Neural progenitor cell (in vitro differentiated cells): Measurements from ENCODE around the gene PADI3. TPM values are rescaled to one million over a fixed set of nuclear protein-coding genes. Genes with fewer than 3 reads are reported as not detected.

Experiments
- DNase-seq: peaks from one replicate; pipeline ENCODE4 v3.0.0-alpha.2; 2016; ENCODE audit warnings: low spot score
- H2AFZ ChIP-seq: fragments of 200-600 bp; sonication (generic); replicated peaks from 2 replicates; pipeline ENCODE4 v1.6.1; 2016; ENCODE audit warnings: antibody characterized with exemption
- H3F3A ChIP-seq: fragments of 200-600 bp; sonication (generic); 2 replicates; pipeline ENCODE4 v1.6.1; 2016; ENCODE audit warnings: antibody characterized with exemption, low read depth
- H3K27ac ChIP-seq: fragments of 200-600 bp; sonication (generic); 2 replicates; pipeline ENCODE4 v1.5.1; 2016; ENCODE audit warnings: mild to moderate bottlenecking
- H3K27me3 ChIP-seq: fragments of 200-600 bp; sonication (generic); 2 replicates; pipeline ENCODE4 v1.6.1; 2016; ENCODE audit warnings: mild to moderate bottlenecking, moderate library complexity
- H3K36me3 ChIP-seq: fragments of 200-600 bp; sonication (generic); 2 replicates; pipeline ENCODE4 v1.5.1; 2016
- H3K4me1 ChIP-seq: fragments of 200-600 bp; sonication (generic); 2 replicates; pipeline ENCODE4 v1.6.1; 2016; ENCODE audit warnings: mixed run types
- H3K4me2 ChIP-seq: fragments of 200-600 bp; sonication (generic); 2 replicates; pipeline ENCODE4 v1.6.1; 2016
- H3K4me3 ChIP-seq: fragments of 200-600 bp; sonication (generic); 2 replicates; pipeline ENCODE4 v1.5.1; 2016
- H3K79me2 ChIP-seq: fragments of 200-600 bp; sonication (generic); 2 replicates; pipeline ENCODE4 v1.6.1; 2016; ENCODE audit warnings: low read depth
- H3K9ac ChIP-seq: fragments of 200-600 bp; sonication (generic); 2 replicates; pipeline ENCODE4 v1.6.1; 2016
- H3K9me3 ChIP-seq: fragments of 200-600 bp; sonication (generic); 2 replicates; pipeline ENCODE4 v1.5.1; 2016; ENCODE audit warnings: low read depth
- H4K20me1 ChIP-seq: fragments of 200-600 bp; sonication (generic); 2 replicates; pipeline ENCODE4 v1.6.1; 2016; ENCODE audit warnings: low read depth
- H3K27ac Mint-ChIP-seq: 3 replicates; pipeline ENCODE4 v1.8.0; 2021; ENCODE audit warnings: mixed read lengths
- H3K27me3 Mint-ChIP-seq: 2 replicates; pipeline ENCODE4 v1.8.0; 2022; ENCODE audit warnings: low read depth, mild to moderate bottlenecking, inconsistent platforms, moderate library complexity, mixed read lengths; ENCODE audit not compliant: insufficient read depth
- H3K36me3 Mint-ChIP-seq: 3 replicates; pipeline ENCODE4 v1.8.0; 2021; ENCODE audit warnings: mixed read lengths
- H3K4me1 Mint-ChIP-seq: 3 replicates; pipeline ENCODE4 v1.8.0; 2021; ENCODE audit warnings: mixed read lengths
- H3K4me3 Mint-ChIP-seq: 3 replicates; pipeline ENCODE4 v1.8.0; 2021; ENCODE audit warnings: mild to moderate bottlenecking, moderate library complexity, mixed read lengths
- H3K9me3 Mint-ChIP-seq: 3 replicates; pipeline ENCODE4 v1.8.0; 2020; ENCODE audit warnings: mixed read lengths
- CTCF ChIP-seq: fragments of 200-600 bp; sonication (generic); IDR thresholded peaks from 2 replicates; pipeline ENCODE4 v1.5.1; 2017; ENCODE audit warnings: antibody characterized with exemption, mild to moderate bottlenecking
- EZH2 ChIP-seq: fragments of 200-600 bp; sonication (generic); IDR thresholded peaks from 2 replicates; pipeline ENCODE4 v1.6.1; 2017; ENCODE audit warnings: antibody characterized with exemption, mild to moderate bottlenecking, moderate library complexity
- EZH2phosphoT487 ChIP-seq: fragments of 200-600 bp; sonication (generic); IDR thresholded peaks from 2 replicates; pipeline ENCODE4 v1.6.1; 2017; ENCODE audit warnings: antibody characterized with exemption
- total RNA-seq: library from RNA; depleted of rRNA; stranded (reverse); fragments of >200 nt; gene quantifications from 2 replicates; pipeline ENCODE4 v1.2.3, GENCODE V29; 2015; ENCODE audit warnings: low replicate concordance

Gene PADI3
- total RNA-seq, 1 donor from 2014 or later: 1.0 TPM

- peaks cover 14% of the 10 kb centered on the region for H3K27me3 Mint-ChIP-seq
- no peaks in the 10 kb centered on the region for H3K9me3 ChIP-seq
- no peaks in the 10 kb centered on the region for H3K36me3 Mint-ChIP-seq
- H3K4me1 ChIP-seq: peaks cover 10% of the 10 kb centered on the region
- TF ChIP-seq EZH2phosphoT487: no peak
- TF ChIP-seq EZH2: no peak
- TF ChIP-seq CTCF: no peak
- no peaks in the 10 kb centered on the region for H3K9me3 Mint-ChIP-seq
- H3K27ac Mint-ChIP-seq: peak overlapping the region; percentile 2
- H3K27ac ChIP-seq: no peak overlapping the region
- no peak overlapping the region for H3K4me3 Mint-ChIP-seq
- no peaks in the 10 kb centered on the region for H3F3A ChIP-seq
- H3K79me2 ChIP-seq: no peaks in the 10 kb centered on the region
- H3K27me3 ChIP-seq: no peaks in the 10 kb centered on the region
- H4K20me1 ChIP-seq: no peaks in the 10 kb centered on the region
- no peak overlapping the region for H2AFZ ChIP-seq
- DNase-seq: no peak
- peaks cover 63% of the 10 kb centered on the region for H3K4me1 Mint-ChIP-seq
- H3K36me3 ChIP-seq: no peaks in the 10 kb centered on the region
- no peak overlapping the region for H3K9ac ChIP-seq
- H3K4me2 ChIP-seq: no peak overlapping the region
- H3K4me3 ChIP-seq: no peak overlapping the region
These were observed 43.2 kb upstream of the PADI3 start for GRCh38 chr1:17205652-17206051.

GRCh38 chr1:17206196-17206595, 42.7 kb upstream of the PADI3 start:
- Histone ChIP-seq H3K9me3 (no peaks in the 10 kb centered on the region), H3K4me3 (no peak overlapping the region), H3K27me3 (no peaks in the 10 kb centered on the region), H3K4me2 (no peak overlapping the region), H2AFZ (no peak overlapping the region), H3K9ac (no peak overlapping the region), H3F3A (no peaks in the 10 kb centered on the region), H3K4me1 (peaks cover 10% of the 10 kb centered on the region), H4K20me1 (no peaks in the 10 kb centered on the region), H3K36me3 (no peaks in the 10 kb centered on the region), H3K27ac (no peak overlapping the region), H3K79me2 (no peaks in the 10 kb centered on the region)
- Mint-ChIP-seq H3K9me3 (no peaks in the 10 kb centered on the region), H3K4me3 (no peak overlapping the region), H3K27me3 (peaks cover 16% of the 10 kb centered on the region), H3K36me3 (no peaks in the 10 kb centered on the region), H3K4me1 (peaks cover 57% of the 10 kb centered on the region), H3K27ac (peak overlapping the region; percentile 2)
- TF ChIP-seq EZH2phosphoT487: no peak
- no peak for TF ChIP-seq EZH2
- no peak for TF ChIP-seq CTCF
- DNase-seq: no peak

GRCh38 chr1:17207046-17207445, 41.9 kb upstream of the PADI3 start:
- no peak overlapping the region for H2AFZ ChIP-seq
- no peaks in the 10 kb centered on the region for H3K9me3 ChIP-seq
- H3K79me2 ChIP-seq: no peaks in the 10 kb centered on the region
- H3K4me1 ChIP-seq: peaks cover 4% of the 10 kb centered on the region
- H3K4me1 Mint-ChIP-seq: peaks cover 49% of the 10 kb centered on the region
- no peak overlapping the region for H3K9ac ChIP-seq
- no peaks in the 10 kb centered on the region for H3K27me3 ChIP-seq
- H3F3A ChIP-seq: no peaks in the 10 kb centered on the region
- H3K4me2 ChIP-seq: no peak overlapping the region
- no peaks in the 10 kb centered on the region for H3K36me3 Mint-ChIP-seq
- H3K9me3 Mint-ChIP-seq: no peaks in the 10 kb centered on the region
- peaks cover 18% of the 10 kb centered on the region for H3K27me3 Mint-ChIP-seq
- no peak overlapping the region for H3K4me3 ChIP-seq
- no peak overlapping the region for H3K27ac ChIP-seq
- no peaks in the 10 kb centered on the region for H4K20me1 ChIP-seq
- H3K27ac Mint-ChIP-seq: no peak overlapping the region
- no peaks in the 10 kb centered on the region for H3K36me3 ChIP-seq
- no peak overlapping the region for H3K4me3 Mint-ChIP-seq
- no peak for TF ChIP-seq EZH2
- TF ChIP-seq CTCF: no peak
- TF ChIP-seq EZH2phosphoT487: no peak
- DNase-seq: no peak
